HepG2 (cell line): ENCODE data around the gene DIS3L2. TPM values are rescaled to one million over a fixed set of nuclear protein-coding genes. Genes with fewer than 3 reads are reported as not detected.

Experiments
- BHLHE40 ChIP-seq: IDR thresholded peaks from 2 replicates; pipeline ENCODE4 v1.6.1; 2011; ENCODE audit warnings: low read length, improper control_type of control experiment
- FUBP1 ChIP-seq: sonication (generic); formaldehyde crosslinking; IDR thresholded peaks from 2 replicates; pipeline ENCODE4 v1.5.1; 2020; ENCODE audit warnings: missing genetic modification reagents, mild to moderate bottlenecking, borderline replicate concordance
- IRF9 ChIP-seq: sonication (generic); formaldehyde crosslinking; IDR thresholded peaks from 2 replicates; pipeline ENCODE4 v1.8.0; 2022; ENCODE audit warnings: missing genetic modification reagents, mild to moderate bottlenecking, borderline replicate concordance
- MAFG ChIP-seq: sonication (generic); formaldehyde crosslinking; IDR thresholded peaks from 2 replicates; pipeline ENCODE4 v1.5.1; 2020; ENCODE audit warnings: mild to moderate bottlenecking, missing genetic modification reagents
- MLLT10 ChIP-seq: sonication (generic); formaldehyde crosslinking; IDR thresholded peaks from 2 replicates; pipeline ENCODE4 v1.4.0; 2020; ENCODE audit warnings: missing genetic modification reagents
- MYC ChIP-seq: sonication (generic); formaldehyde crosslinking; IDR thresholded peaks from 2 replicates; pipeline ENCODE4 v1.9.0; 2021; ENCODE audit warnings: missing genetic modification reagents, borderline replicate concordance
- PATZ1 ChIP-seq: sonication (generic); formaldehyde crosslinking; IDR thresholded peaks from 2 replicates; pipeline ENCODE4 v1.4.0; 2020; ENCODE audit warnings: missing genetic modification reagents
- PRDM4 ChIP-seq: sonication (generic); formaldehyde crosslinking; IDR thresholded peaks from 2 replicates; pipeline ENCODE4 v1.9.0; 2021; ENCODE audit warnings: missing genetic modification reagents, borderline replicate concordance
- PRMT3 ChIP-seq: sonication (generic); formaldehyde crosslinking; IDR thresholded peaks from 2 replicates; pipeline ENCODE4 v1.8.1; 2022; ENCODE audit warnings: low read depth, mild to moderate bottlenecking, moderate library complexity, missing genetic modification reagents, borderline replicate concordance
- SALL1 ChIP-seq: sonication (generic); formaldehyde crosslinking; IDR thresholded peaks from 2 replicates; pipeline ENCODE4 v1.8.0; 2022; ENCODE audit warnings: mild to moderate bottlenecking, missing genetic modification reagents
- ZFX ChIP-seq: sonication (generic); formaldehyde crosslinking; IDR thresholded peaks from 2 replicates; pipeline ENCODE4 v1.4.0; 2020; ENCODE audit warnings: mild to moderate bottlenecking, low read depth, missing genetic modification reagents, moderate library complexity
- ZMYM4 ChIP-seq: sonication (generic); formaldehyde crosslinking; IDR thresholded peaks from 2 replicates; pipeline ENCODE4 v1.8.1; 2023; ENCODE audit warnings: mild to moderate bottlenecking, missing genetic modification reagents
- ZNF572 ChIP-seq: sonication (generic); formaldehyde crosslinking; IDR thresholded peaks from 2 replicates; pipeline ENCODE4 v1.5.1; 2020; ENCODE audit warnings: mild to moderate bottlenecking, missing genetic modification reagents
- ZNF629 ChIP-seq: sonication (generic); formaldehyde crosslinking; conservative IDR thresholded peaks from 2 replicates; pipeline ENCODE4 v1.5.0; 2020; ENCODE audit warnings: missing genetic modification reagents
- ZNF772 ChIP-seq: sonication (generic); formaldehyde crosslinking; IDR thresholded peaks from 2 replicates; pipeline ENCODE4 v1.5.0; 2020; ENCODE audit warnings: mild to moderate bottlenecking, missing genetic modification reagents
- ZNF839 ChIP-seq: sonication (generic); formaldehyde crosslinking; IDR thresholded peaks from 2 replicates; pipeline ENCODE4 v1.4.0; 2020; ENCODE audit warnings: missing genetic modification reagents, mild to moderate bottlenecking, borderline replicate concordance
- ZNF879 ChIP-seq: sonication (generic); formaldehyde crosslinking; IDR thresholded peaks from 2 replicates; pipeline ENCODE4 v1.8.1; 2023; ENCODE audit warnings: missing genetic modification reagents
- ZNF891 ChIP-seq: sonication (generic); formaldehyde crosslinking; IDR thresholded peaks from 2 replicates; pipeline ENCODE4 v1.5.0; 2020; ENCODE audit warnings: mild to moderate bottlenecking, missing genetic modification reagents
- ZSCAN30 ChIP-seq: sonication (generic); formaldehyde crosslinking; IDR thresholded peaks from 2 replicates; pipeline ENCODE4 v1.5.0; 2020; ENCODE audit warnings: mild to moderate bottlenecking, missing genetic modification reagents
- polyA plus RNA-seq, 8 experiments: library from polyadenylated mRNA; depleted of rRNA in 3 of 8; stranded (reverse) in 7 of 8; unstranded in 1 of 8; fragments of >200 nt; fragmentation: Illumina TruSeq in 4 of 8; extraction: Trizol in 4 of 8; gene quantifications; 2 replicates each; pipeline versions ENCODE4 v1.2.1 to v1.2.3, GENCODE V29; 2011 to 2016; ENCODE audit warnings: low read depth in 4 of 8, missing spikeins in 1 of 8, mixed read lengths in 1 of 8; ENCODE audit not compliant: insufficient read depth in 1 of 8
- total RNA-seq, 5 experiments: library from RNA; depleted of rRNA; stranded (reverse); fragments of >200 nt; fragmentation: Illumina TruSeq; extraction: Trizol; gene quantifications; 2 replicates each; pipeline ENCODE4 v1.2.3, GENCODE V29; 2016; ENCODE audit warnings: low read depth in 1 of 5

Gene DIS3L2
- total and polyA plus RNA-seq, 2 of the 13 experiments (the other 11 are each of a cell fraction or from before 2014, with no cell fraction given): 7.0 to 23.9 TPM

GRCh38 chr2:231933916-231934401, 27.6 kb upstream of the DIS3L2 start (continued):
- TF ChIP-seq ZNF572 (CRISPR knock-in tag): peak; percentile 49; the same call in 1 of the 2 replicates
- peak; percentile 35; the same call in 1 of the 2 replicates for TF ChIP-seq MYC (CRISPR knock-in tag)
- TF ChIP-seq IRF9 (CRISPR knock-in tag): 0 out of 2 replicates have a peak, but pooled peaks have one; percentile 0
- no peak for TF ChIP-seq PRDM4 (CRISPR knock-in tag)
- no peak for TF ChIP-seq MLLT10 (CRISPR knock-in tag)
- TF ChIP-seq ZNF772 (CRISPR knock-in tag): 0 out of 2 replicates have a peak, but pooled peaks have one; percentile 30
- peak; percentile 16; the same call in 1 of the 2 replicates for TF ChIP-seq SALL1
- 0 out of 2 replicates have a peak, but pooled peaks have one; percentile 33 for TF ChIP-seq ZNF891 (CRISPR knock-in tag)
- TF ChIP-seq PATZ1 (CRISPR knock-in tag): 0 out of 2 replicates have a peak, but pooled peaks have one; percentile 8
- TF ChIP-seq ZMYM4 (CRISPR knock-in tag): 0 out of 2 replicates have a peak, but pooled peaks have one; percentile 4
- no peak for TF ChIP-seq BHLHE40
- TF ChIP-seq MAFG (CRISPR knock-in tag): peak; percentile 37; the same call in 1 of the 2 replicates
- no peak for TF ChIP-seq ZNF839 (CRISPR knock-in tag)
- TF ChIP-seq ZFX (CRISPR knock-in tag): peak; percentile 16; the same call in 1 of the 2 replicates
- no peak for TF ChIP-seq PRMT3
- no peak for TF ChIP-seq FUBP1 (CRISPR knock-in tag)
- no peak for TF ChIP-seq ZNF879 (CRISPR knock-in tag)
- peak; percentile 98 for TF ChIP-seq ZNF629 (CRISPR knock-in tag)
- no peak for TF ChIP-seq ZSCAN30 (CRISPR knock-in tag)
